ENCODE data around the gene DYRK3.

The DYRK3 gene

DNA sequence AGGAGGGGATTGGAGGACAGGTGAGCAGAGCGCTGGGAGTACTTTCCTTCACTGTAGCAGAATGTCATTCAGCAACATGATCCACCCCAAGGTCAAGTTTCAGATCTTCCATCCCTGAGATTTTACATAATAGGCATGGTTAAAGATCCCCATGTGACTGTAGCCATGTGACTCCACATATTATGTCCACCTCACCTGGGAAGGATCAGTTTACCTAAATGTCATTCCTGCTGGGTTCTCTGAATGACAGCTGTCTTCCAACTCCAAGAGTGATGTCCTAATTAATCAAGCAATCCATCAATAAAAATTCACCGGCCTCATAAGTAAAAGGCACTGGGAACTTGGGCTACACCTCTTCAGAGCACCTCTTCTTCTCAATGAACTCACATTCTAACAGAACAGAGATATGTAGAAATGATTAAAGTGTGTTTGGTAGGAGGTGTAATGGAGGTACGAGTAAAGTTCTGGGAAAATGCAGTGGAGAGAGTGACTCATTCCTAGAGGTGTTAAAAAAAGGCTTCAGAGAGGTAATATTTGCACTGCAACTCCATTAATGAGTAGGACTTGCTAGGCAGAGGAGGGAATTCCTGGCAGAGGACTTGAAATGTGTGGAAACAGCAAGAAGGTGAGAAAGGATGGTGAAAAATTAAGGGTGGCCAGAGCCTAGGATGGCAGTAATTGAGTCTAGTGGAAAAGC, 27.2 kb downstream of the DYRK3 start:
- no peak for DNase-seq

DNA sequence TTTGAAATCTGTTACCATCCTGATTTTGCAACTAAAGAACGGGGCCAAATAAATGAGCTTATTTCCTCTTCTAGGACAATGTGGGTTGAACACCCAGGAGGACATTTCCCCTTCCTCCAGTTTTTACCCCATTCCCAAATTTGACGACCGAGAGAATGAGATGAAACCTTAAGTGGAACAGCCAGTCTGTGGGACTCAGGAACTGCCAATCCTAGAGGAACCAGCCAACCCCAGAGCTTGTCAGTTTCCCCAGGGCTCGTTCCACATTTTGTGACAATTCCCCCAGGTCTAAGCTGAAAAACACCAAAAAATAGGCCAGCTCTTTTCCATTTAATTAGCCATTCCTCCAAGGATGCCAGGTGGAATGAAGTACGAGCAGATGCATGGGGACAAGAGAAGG, 28.0 kb downstream of the DYRK3 start:
- DNase-seq: no peak

DNA sequence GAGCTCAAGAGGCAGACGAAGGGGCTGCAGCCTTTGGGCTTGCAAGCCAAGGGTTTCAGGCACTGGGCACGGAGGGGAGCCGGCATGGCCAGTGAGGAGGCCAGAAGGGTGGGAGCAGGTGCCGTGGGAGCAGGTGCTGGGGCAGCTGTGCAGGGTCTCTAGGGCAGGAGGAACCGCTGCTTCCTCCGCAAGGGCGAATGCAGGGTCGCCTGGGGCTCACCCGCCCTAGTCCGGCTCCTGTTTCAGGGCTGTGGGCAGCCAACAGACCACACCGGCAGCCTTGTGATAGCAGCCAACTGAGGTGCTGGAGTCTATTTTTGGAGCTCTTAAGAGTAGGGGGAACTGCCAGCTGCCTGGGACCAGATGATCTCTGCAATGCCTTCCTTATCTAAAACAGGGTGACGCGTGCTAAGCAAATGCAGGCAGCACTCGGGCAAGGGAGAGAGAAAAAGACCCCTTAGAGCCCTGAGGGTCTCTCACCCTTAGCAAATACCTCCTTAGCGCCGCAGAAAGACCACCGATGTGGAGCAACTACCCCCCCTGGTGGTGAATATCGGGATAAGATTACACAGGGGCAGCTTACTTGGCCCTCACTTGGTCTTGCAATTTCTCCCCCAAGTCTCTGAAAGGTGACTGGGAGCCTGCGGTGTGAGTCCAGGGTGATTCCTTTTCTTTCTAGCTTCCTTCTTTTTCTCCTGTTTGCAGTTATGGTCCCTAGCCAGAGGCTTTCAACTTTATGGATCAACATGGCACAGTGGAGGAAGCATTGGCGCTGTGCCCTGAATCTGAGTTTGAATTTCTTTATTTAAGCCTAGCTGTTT, 28.7 kb downstream of the DYRK3 start:
- peak; percentile 54 for DNase-seq

DNA sequence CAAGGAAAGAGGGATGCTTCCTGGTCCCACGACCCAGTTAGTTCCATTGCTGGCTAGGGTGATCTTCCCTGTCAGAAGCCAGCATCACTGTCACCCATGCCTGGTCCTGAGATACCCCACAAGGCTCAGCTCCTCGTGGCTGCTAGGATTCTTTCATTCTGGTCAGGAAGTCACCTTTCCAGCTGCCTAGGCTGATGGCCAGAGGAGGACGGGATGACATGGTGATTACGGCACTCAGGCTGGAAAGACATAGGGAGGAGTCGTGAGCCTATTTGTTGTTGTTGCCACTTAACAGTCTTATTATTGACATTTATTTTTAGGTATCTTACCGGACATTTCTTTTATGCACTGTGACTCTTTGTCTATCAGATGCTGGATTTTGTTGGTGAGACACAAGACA, 29.4 kb downstream of the DYRK3 start:
- no peak for DNase-seq

DNA sequence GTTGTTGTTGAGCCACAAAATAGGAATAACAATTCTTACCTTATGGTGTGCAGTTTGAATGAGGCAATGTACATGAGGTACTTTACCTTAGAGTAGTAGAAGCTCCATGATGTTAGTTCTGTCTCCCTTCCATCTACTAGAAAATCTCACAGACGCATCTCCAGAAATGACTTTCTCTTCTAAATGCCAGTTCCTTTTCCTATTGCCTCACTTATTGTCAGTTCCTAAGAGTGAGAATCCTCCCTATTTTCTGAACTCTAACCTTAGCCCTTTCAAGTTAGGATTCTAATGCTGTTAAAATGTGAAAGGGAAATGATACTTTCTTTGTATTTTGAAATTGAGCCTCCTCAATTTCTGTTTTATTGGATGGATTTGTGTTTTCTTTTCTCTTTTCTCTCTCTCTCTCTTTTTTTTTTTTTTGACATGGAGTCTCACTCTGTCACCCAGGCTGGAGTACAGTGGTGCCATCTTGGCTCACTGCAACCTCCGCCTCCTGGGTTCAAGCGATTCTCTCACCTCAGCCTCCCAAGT, 30.8 kb downstream of the DYRK3 start:
- no peak for DNase-seq

DNA sequence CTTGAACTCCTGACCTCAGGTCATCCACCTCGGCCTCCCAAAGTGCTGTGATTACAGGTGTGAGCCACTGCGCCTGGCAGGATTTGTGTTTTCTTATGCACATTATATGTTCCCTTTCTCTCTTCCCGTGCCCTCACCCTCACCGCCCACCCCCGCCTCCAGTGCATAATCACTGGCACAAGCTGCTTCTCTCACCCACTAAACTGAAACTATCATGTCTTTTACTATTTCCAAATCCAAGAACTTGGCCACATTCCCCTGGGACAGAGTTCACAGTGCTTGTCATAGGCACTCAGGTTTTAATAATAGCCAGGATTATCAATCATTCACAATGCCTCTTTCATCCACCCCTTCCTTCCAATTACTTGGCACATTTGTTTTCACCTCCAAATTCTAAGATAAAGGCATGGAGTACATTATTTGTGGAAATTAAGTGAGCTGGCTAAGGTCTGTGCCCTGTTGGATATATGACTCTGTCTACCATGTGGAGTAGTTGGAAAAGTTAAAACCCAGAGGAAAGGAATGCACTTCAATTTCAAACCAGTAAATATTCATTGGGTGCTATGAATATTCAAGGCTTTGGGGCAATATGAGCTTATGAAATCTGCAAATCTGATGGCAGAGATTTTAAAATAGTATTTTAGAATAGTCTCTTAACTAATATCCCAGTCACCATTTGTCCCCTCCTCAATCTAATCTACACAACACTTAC, 31.8 kb downstream of the DYRK3 start:
- no peak for DNase-seq

DNA sequence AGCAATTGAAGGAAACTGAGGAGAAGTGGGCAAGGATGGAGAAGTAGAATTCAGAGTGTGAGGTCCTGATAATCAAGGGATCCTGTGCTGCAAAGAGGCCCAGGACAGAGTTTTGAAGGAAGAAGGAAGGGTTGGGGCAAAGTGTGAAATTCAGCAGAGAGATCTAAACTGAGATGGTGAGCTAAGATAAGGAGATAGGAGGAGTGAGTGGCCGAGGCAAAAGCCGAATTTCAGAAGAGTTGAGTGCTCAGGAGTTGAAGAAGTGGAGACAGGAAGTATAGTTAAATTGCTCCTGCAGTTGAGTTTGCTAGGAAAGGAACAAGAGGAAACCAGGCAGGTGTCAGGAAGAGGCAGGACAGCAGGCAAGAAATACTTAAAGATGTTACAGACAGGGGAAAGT, 33.0 kb downstream of the DYRK3 start:
- no peak for DNase-seq

DNA sequence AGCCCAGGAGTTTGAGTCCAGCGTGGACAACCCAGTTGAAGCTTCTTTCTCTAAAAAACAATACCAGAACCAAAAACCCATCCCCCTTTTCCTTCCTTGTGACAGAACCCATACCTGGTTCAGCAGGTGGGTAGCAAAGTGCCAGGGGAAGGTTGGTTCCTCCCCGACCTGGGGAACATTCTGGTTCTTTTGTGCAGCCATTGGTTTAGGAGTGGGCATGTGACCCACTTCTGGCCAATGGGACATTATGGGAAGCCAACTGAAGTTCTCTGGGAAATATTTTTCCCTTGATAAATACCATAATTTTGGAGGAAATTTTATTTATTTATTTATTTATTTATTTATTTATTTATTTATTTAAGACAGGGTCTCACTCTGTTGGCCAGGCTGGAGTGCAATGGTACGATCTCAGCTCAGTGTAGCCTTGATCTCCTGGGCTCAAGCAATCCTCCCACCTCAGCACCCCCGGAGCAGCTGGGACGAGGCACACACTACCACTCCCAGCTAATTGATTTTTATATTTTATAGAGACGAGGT, 33.6 kb downstream of the DYRK3 start:
- no peak for DNase-seq

DNA sequence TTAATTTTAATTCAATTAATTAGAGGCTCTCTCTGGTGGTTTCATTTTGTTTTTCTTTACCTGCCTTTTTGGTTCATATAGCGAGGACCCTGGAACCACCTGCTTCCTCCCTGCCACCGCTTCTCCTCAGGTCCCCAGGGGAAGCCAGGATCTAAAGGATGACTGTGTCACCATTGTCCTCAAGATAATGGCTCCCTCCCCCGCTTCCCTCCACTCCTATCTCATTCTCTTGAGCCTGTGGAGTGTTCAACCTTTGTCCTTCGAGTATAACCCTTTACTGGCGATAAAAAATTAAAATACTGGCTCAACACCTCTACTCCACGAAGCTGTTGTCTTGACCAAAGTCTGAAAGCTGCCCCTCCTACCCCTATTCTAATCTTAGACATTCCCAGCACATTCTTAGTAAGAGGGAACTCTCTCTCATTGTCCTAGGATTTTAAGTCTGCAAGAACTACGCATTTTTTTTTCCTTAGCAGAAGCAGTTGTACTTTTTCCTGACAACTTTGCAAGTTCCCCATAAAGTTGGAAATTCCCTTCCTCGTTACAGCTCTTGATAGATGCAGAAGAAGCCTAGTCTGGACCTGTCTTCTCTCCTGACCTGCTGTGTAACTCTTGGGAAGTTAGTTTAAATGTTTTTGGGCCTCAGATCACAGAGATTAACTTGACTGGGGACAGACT, 36.8 kb downstream of the DYRK3 start:
- no peak for DNase-seq

DNA sequence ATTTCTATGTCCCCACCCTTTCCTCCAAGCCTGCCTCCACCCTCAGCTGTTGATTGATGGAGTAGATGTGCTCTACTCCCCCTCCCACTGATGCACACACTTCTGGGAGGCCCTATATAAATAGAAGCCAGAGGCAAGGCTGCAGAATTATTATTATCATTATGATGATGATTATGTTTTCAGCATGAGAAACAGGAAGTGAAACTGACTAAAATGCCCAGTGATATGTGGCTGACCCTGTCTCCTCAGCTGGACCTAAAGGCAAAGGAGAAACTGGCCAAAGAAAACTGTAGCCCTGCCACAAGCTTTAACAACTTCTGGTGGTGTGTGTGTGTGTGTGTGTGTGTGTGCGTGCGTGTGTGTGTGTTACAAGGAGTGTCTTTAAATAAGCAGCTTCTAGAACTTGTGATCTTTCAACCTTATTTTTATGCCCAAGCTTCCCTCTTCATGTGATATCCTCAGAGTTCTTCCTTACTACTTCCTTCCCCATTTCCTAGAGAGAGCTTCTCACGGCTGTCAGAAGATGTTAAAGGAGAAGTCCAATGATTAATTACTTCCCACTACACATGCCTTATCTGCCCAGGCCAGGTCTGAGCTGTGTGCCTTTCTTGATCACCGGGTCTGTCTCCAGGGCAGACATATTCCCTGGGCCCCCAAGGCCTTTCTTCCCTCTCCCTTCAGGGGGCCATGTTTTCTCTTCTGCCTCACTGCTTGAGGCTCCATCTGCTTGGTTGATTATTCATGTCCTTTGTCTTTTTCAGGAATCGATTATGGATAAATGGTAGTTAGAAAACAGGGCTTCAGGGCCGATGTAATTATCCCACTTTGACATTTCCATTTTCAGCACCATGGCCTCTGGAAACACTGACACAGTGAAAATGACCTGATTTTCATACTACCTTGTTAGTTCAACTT, 37.8 kb downstream of the DYRK3 start:
- no peak for DNase-seq

DNA sequence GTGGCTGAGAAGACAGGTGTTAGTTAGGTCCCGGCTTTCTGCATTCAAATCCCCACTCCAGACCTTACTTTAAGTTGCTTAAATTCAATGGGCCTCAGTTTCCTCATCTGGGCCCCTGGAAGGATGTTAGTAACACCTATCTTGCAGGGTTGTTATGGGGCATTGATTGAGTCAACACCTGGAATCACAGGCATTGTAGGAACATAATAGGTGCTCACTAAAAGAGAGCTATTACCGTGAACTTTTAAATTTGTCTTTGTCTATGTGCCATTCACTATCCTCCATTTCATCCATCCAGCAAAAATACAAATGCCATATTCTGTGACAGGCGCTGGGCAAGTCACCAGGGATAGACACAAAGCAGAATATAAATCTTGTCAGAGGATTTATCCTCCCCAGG, 38.9 kb downstream of the DYRK3 start:
- no peak for DNase-seq

DNA sequence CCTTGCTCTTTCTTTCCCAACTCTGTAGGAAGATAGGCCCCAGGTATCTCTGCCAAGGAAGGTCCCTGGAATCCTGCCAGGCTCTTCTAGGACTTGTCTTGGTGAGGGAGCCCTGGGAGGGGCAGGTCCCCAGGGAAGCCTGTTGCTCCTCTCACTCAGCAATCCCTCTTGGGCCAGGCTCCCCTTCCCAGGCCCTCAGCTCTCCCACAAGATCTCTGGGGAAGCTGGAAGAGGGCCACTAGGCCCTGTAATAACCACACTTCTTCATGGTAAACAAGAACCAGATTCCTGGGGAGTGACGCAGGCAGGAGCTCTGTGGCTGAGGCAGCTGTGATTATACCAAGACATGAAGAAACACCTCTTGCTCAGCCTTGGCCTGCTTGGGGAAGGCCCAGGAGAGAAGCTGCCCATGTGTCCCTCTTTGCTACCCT, 39.4 kb downstream of the DYRK3 start:
- no peak for DNase-seq

DNA sequence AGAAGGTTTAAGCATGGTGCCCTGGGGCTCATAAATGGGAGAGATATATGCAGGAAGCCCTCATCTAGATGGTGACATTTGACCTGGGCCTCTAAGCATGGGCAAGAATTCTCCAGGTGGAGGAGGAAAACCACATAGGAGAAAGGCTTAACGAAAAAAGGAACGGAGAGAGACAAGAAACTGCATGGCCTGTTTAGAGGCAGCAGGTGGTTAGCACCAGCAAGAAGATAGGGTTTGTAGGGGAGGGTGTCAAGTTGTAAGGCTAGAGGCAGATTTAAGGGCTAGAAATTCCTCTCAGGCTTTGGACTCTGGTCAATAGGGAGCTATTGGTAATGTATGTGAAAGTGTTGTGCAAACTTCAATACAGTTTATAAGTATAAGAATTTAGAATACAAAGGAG, 41.2 kb downstream of the DYRK3 start:
- DNase-seq: no peak

DNA sequence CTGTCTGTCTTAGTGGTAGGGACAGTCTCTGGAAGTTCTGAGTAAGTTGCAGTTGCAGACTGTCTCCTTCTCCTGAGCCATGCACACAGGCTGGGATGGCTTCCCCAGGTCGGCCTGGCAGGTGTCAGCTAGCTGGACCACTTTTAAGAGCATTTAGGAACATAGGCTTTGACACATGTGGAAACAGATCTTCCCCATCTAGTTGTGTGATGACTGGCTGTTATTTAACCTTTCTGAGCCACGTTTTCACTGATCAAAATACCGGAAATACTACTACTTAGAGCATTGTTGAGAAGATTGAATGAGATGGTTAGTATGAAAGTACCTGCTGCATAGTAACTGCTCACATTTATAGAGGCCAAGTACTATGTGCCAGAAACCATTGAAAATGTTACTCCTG, 43.2 kb downstream of the DYRK3 start:
- no peak for DNase-seq

DNA sequence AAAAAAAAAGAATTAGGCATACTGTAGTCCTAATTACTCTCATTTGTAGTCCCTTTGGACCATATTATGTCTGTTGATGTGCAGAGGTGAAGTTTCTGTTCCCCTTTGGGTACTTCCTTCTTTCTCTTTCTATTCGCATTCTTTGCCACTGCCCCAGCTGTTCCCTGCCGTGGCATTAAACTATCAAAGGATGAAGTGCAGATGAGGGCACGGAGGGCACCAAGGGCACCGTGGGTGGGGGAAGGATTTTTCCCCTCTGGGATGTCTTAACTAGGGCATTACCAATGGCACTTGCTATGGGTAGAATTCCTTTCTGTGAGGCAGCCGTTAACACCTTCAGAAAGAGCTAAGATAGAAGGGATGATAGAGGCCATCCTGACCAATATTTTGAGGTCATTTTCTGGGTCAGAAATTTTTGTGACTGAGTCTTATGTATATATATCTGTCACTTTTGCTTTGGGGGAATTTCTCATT, 44.4 kb downstream of the DYRK3 start:
- no peak for DNase-seq

DNA sequence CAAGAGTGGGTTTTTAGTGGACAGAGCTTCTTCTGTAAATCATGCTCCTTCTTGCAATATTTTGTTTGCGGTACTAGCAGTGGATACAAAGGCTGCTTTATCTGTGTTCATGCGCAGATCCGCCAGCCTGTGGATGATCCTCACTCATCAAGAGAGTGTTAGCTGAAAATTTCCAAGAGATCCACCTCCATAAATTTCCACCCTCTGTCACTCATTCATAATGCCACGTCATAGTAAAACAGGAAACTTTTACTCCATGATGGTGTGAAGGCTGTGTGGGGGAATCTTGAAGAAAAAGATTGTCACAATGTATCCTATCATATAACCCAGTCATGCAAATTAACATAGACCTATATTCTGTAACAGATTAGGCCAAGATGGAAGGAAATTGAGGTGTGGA, 44.9 kb downstream of the DYRK3 start:
- no peak for DNase-seq

DNA sequence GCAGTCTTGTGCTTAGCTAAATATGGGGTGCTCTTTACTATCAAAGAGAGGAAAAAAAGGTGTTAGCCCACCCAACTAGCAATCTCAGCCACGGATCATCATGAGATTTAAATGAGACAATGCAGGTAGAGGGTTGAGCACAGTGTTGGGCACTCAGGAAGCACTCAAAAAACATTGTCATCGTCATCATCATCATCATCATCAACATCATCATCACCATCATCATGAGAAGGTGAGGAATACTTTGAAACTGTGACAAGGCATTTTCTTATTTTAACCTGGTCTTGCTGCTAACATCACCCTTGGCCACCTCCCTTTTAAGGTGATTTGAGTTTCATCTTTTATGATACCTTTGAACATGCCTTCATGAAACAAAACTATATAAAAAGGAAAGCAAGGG, 46.0 kb downstream of the DYRK3 start:
- DNase-seq: no peak

DNA sequence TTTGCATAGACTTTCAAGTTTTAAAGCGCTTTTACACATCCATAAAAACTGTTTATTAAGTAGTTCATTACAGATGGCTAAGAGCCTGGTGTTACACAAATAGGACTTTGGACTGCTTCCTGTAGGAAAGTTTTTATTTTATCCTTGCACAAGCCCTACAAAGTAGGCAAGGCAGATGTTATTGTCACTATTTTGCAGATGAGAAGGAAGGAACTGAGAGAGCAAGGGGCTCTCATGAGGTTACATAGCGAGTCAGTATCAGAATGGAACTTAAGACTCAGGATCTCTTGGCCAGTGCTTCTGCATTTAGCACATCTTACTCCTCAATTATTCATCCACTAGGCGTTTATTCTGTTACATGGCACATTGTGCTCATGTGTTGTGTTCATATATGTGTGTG, 46.8 kb downstream of the DYRK3 start:
- DNase-seq: no peak

DNA sequence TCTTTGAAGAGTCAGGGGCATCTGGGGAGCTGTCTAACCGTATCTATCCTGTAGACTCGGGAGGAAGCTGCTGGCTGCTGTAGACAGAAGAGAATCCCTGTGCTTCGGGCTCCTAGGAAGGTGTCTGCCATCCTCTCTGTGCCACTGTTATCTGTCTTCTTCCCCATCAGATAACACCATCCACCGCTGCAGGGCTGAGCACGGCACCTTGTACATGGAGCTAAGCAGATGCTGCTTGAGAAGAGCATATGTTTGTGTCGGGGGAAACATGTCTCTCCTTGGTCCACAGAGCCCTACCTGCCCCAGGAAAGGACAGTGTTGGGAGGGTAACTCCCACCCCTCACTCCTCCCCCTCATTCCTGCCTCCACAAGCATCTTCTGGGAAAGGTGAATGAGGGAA, 48.0 kb downstream of the DYRK3 start:
- DNase-seq: no peak

DNA sequence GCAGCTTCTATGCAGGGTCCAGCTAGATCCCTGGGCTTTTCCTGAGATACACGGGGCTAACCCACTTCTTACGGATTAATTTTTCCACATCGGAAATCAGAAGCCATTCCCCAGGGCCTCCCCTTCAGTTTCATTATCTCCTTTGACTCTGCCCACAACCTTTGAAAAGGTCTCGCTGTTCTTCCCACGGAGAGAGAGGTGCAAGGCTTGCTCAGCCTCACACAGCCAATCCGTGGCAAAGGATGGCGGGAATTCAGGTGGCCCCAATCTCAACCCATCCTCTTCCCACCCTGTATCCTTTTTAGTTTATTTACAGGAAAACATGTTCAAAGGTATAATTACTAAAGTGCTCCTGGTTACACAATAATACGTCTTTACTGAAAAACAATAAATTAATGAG, 48.7 kb downstream of the DYRK3 start:
- DNase-seq: no peak

All from stimulated activated CD4-positive, alpha-beta T cell treated with anti-CD3 and anti-CD28 coated beads, Interleukin-4, amount 100 ng/mL, for 1 hour (primary cell).